Endothelial cell (in vitro differentiated cells): Measurements from ENCODE around the gene LSS. TPM values are rescaled to one million over a fixed set of nuclear protein-coding genes. Genes with fewer than 3 reads are reported as not detected.
"Not testable (repeated sequence)": the region's sequence is repeated elsewhere in the genome, so short reads cannot be mapped to it uniquely, and the experiment has no call there.

Experiments used
- DNase-seq: peaks from one replicate; pipeline ENCODE4 v3.0.0; 2021; ENCODE audit warnings: low spot score
- H3K27ac Mint-ChIP-seq: one replicate; pipeline ENCODE4 v1.8.0; 2021; ENCODE audit warnings: mixed read lengths, inconsistent platforms; ENCODE audit not compliant: unreplicated experiment
- H3K27me3 Mint-ChIP-seq: one replicate; pipeline ENCODE4 v1.8.0; 2021; ENCODE audit warnings: mild to moderate bottlenecking, moderate library complexity, mixed read lengths, inconsistent platforms; ENCODE audit not compliant: unreplicated experiment
- H3K36me3 Mint-ChIP-seq: one replicate; pipeline ENCODE4 v1.8.0; 2021; ENCODE audit warnings: mild to moderate bottlenecking, low read depth, mixed read lengths, inconsistent platforms; ENCODE audit not compliant: unreplicated experiment
- H3K4me1 Mint-ChIP-seq: one replicate; pipeline ENCODE4 v1.8.0; 2021; ENCODE audit warnings: mild to moderate bottlenecking, mixed read lengths, inconsistent platforms; ENCODE audit not compliant: unreplicated experiment
- H3K4me3 Mint-ChIP-seq: one replicate; pipeline ENCODE4 v1.8.0; 2021; ENCODE audit warnings: mild to moderate bottlenecking, mixed read lengths, inconsistent platforms; ENCODE audit not compliant: unreplicated experiment
- H3K9me3 Mint-ChIP-seq: one replicate; pipeline ENCODE4 v1.8.0; 2021; ENCODE audit warnings: mixed read lengths, inconsistent platforms; ENCODE audit not compliant: unreplicated experiment
- total RNA-seq: library from RNA; stranded (reverse); fragmentation: NEBNext Ultra II Directional; extraction: Animal tissue kit (Norgen Biotek cat#: 25700); gene quantifications from one replicate; pipeline ENCODE4 v1.2.1, GENCODE V29; 2021; ENCODE audit not compliant: unreplicated experiment
- TF ChIP-seq, protein P1 (sequence below): fragments of 200-600 bp; sonication (generic); IDR thresholded peaks from one replicate; pipeline ENCODE4 v1.5.0; 2021; ENCODE audit warnings: antibody characterized with exemption; ENCODE audit not compliant: unreplicated experiment

The LSS gene
- total RNA-seq, 1 donor from 2014 or later: 157 TPM

DNA sequence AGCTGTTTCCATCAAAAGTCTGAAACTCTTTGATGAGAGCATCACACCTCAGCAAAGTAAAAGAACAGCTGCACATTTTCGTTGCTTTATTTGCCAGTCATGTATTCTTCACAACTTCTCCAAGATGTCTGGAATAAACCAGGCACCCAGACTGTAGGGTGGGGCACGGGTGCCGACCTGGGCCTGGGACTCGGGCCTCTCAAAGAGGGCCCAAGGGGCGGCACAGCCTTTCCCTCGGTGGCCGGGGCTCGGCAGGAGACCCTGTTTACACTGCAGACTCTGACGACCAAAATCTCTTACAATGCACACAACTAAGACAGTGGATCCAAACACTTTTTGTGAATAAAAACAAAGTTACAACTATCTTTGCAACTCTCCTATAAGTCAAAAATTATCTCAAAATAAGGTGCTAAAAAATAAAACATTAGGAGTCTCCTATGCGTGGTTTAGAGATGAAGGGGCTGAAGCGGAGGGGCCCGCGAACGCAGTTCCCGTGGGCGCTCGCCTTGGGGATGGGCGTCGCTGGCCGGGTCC lies 696 bp downstream of the LSS start:
- H3K27ac Mint-ChIP-seq: no peak overlapping the region
- H3K36me3 Mint-ChIP-seq: peaks cover 35% of the 10 kb centered on the region

DNA sequence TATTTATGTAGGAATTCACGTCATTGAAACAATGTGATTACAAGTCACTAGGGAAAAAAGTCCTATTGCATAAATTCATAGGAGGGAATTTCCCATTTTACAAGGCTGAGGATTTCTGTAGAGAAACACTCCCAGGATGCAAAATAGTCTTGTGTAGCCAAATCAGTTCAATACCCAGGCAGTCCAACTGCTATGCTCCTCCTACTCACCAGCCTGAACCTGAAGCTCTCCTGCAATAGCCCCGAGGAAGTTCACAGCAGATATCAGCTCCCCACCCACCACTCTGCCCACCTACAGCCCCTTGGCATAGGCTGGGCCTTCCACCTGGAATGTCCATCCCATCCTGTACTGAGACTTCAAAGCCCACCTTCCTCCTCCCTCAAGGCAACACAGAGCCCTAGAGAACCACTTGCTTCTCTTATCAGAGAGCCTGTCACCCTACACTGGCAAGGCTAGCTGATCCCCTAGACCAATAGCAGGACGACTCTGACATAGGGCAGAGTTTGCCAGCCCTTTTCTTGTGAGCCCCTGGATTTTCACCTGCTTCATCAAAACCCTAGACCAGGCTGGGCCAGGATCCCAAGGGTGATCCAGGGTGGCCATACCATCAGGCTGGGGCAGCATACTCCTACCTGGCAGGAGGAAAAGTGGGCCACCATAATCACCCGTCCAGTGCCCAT lies 1.5 kb downstream of the LSS start:
- TF ChIP-seq, protein P1, sequence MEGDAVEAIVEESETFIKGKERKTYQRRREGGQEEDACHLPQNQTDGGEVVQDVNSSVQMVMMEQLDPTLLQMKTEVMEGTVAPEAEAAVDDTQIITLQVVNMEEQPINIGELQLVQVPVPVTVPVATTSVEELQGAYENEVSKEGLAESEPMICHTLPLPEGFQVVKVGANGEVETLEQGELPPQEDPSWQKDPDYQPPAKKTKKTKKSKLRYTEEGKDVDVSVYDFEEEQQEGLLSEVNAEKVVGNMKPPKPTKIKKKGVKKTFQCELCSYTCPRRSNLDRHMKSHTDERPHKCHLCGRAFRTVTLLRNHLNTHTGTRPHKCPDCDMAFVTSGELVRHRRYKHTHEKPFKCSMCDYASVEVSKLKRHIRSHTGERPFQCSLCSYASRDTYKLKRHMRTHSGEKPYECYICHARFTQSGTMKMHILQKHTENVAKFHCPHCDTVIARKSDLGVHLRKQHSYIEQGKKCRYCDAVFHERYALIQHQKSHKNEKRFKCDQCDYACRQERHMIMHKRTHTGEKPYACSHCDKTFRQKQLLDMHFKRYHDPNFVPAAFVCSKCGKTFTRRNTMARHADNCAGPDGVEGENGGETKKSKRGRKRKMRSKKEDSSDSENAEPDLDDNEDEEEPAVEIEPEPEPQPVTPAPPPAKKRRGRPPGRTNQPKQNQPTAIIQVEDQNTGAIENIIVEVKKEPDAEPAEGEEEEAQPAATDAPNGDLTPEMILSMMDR: no peak
- Mint-ChIP-seq H3K4me1 (peaks cover 30% of the 10 kb centered on the region), H3K36me3 (peaks cover 31% of the 10 kb centered on the region), H3K9me3 (no peaks in the 10 kb centered on the region), H3K27me3 (peaks cover 1% of the 10 kb centered on the region), H3K27ac (no peak overlapping the region), H3K4me3 (peak overlapping the region; percentile 94)
- no peak for DNase-seq

More for the DNA sequence above, 696 bp downstream of the LSS start:
- H3K4me3 Mint-ChIP-seq: peak overlapping the region; percentile 94
- H3K9me3 Mint-ChIP-seq: no peaks in the 10 kb centered on the region
- peaks cover 1% of the 10 kb centered on the region for H3K27me3 Mint-ChIP-seq
- TF ChIP-seq, protein P1: no peak
- DNase-seq: no peak
- peaks cover 30% of the 10 kb centered on the region for H3K4me1 Mint-ChIP-seq

DNA sequence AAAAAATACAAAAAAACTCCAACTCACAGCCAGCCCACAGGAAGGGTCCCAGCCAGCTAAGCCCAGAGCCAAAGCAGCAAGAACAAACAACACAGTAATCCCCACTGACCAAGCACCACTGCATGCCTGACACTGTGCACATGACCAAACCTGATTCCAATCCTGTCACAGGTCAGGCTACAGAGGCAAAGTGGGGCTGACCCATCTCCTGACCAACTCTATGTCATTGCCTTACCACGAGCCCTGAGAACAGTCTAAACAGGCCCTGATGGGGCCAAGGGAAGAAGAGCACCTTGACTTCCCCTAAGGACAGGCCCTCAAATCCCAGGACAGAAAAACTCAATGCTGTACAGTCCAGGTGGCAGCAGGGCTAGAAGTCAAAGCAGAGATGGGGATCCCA lies 2.4 kb downstream of the LSS start:
- DNase-seq: no peak
- Mint-ChIP-seq H3K36me3 (peaks cover 27% of the 10 kb centered on the region), H3K4me1 (peaks cover 30% of the 10 kb centered on the region)

DNA sequence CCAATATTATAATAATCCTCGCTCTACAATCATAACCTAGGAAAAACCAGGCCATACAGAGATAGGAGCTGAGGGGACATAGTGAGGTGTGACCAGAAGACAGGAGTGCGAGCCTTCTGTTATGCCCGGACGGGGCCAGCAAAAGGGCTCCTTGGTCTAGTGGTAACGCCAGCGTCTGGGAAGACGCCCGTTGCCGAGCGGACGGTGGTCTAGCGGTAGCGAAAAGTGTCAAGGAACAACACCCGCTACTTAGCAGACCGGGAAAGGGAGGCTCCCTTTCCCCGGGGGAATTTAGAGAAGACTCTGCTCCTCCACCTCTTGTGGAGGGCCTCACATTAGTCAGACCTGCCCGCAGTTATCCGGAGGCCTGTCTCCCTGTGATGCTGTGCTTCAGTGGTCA lies 4.9 kb downstream of the LSS start:
- H3K9me3 Mint-ChIP-seq, H3K27ac Mint-ChIP-seq, H3K4me3 Mint-ChIP-seq, H3K27me3 Mint-ChIP-seq, DNase-seq: not testable (repeated sequence)
- H3K36me3 Mint-ChIP-seq: peaks cover 39% of the 10 kb centered on the region
- H3K4me1 Mint-ChIP-seq: peaks cover 29% of the 10 kb centered on the region

More for the DNA sequence above, 2.4 kb downstream of the LSS start:
- Mint-ChIP-seq H3K4me3 (peak overlapping the region; percentile 94), H3K27me3 (peaks cover 1% of the 10 kb centered on the region), H3K9me3 (no peaks in the 10 kb centered on the region), H3K27ac (no peak overlapping the region)
- TF ChIP-seq, protein P1: no peak

DNA sequence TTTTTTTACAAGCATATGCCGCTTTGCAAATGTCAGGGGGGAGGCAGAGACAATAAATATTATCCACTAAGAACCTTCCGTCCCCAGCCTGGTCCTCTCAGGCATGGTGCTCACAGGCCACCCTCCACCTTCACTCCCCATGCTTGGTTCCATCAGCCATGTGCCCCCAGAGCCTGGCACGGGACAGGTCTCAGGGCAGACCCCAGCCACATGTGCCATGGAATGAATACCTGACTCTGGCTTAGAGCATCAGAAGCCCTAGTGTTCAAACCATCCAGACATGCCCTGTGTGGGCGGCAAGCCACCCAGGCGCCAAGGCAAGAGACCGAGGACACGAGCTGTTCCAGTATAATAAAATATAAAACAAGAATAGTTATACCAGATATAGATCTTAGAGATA lies 5.4 kb downstream of the LSS start:
- peaks cover 39% of the 10 kb centered on the region for H3K36me3 Mint-ChIP-seq
- no peaks in the 10 kb centered on the region for H3K27me3 Mint-ChIP-seq
- TF ChIP-seq, protein P1: no peak
- no peaks in the 10 kb centered on the region for H3K9me3 Mint-ChIP-seq
- DNase-seq: no peak
- H3K4me3 Mint-ChIP-seq: no peak overlapping the region
- H3K27ac Mint-ChIP-seq: no peak overlapping the region
- peaks cover 29% of the 10 kb centered on the region for H3K4me1 Mint-ChIP-seq
